Measurements from ENCODE around the gene ISYNA1. TPM values are rescaled to one million over a fixed set of nuclear protein-coding genes. Genes with fewer than 3 reads are reported as not detected.

ISYNA1 gene
- total and polyA plus RNA-seq, 2 experiments from 2014 or later: 191 to 208 TPM

- no peak for TF ChIP-seq REST (IDR thresholded peaks at IDR 0.05; ENCODE audit: unreplicated experiment)
- TF ChIP-seq POLR2AphosphoS5 (IDR thresholded peaks at IDR 0.05; ENCODE audit: low read depth): no peak
- TF ChIP-seq EZH2phosphoT487 (IDR thresholded peaks at IDR 0.05; ENCODE audit: unreplicated experiment): no peak
- no peak for TF ChIP-seq CTCF (conservative IDR thresholded peaks at IDR 0.05; ENCODE audit: low read depth in 2 of 2)
- TF ChIP-seq ZNF331 (CRISPR knock-in tag; IDR thresholded peaks at IDR 0.05; ENCODE audit: low read depth): no peak
- TF ChIP-seq STAT1 (IDR thresholded peaks at IDR 0.05; ENCODE audit: unreplicated experiment): no peak
These were observed 8.9 kb downstream of the ISYNA1 start (continued) for GRCh38 chr19:18428787-18429674.

GRCh38 chr19:18428173-18428786 lies 9.7 kb downstream of the ISYNA1 start:
- Mint-ChIP-seq H3K9me3 (no peaks in the 10 kb centered on the region), H3K36me3 (ENCODE audit: low read depth) (no peaks in the 10 kb centered on the region), H3K27me3 (ENCODE audit: insufficient read depth, low read depth, poor library complexity) (peaks cover 12% of the 10 kb centered on the region), H3K4me1 (peaks cover 25% of the 10 kb centered on the region), H3K4me3 (no peak overlapping the region), H3K27ac (no peak overlapping the region)
- peak; percentile 6 for ATAC-seq
- no peak overlapping the region for H2AFZ ChIP-seq
- no peak for DNase-seq (ENCODE audit: low spot score)
- peaks cover 43% of the 10 kb centered on the region; the same call in 1 of the 2 replicates for H3K4me1 ChIP-seq (ENCODE audit: insufficient read depth)
- H3K36me3 ChIP-seq (ENCODE audit: insufficient read depth): no peaks in the 10 kb centered on the region
- H3K27me3 ChIP-seq (ENCODE audit: insufficient read depth): no peaks in the 10 kb centered on the region
- H3K4me3 ChIP-seq: peak overlapping the region; percentile 73
- peaks cover 6% of the 10 kb centered on the region; the same call in 1 of the 2 replicates for H4K20me1 ChIP-seq (replicated peaks; ENCODE audit: insufficient read depth)
- H3F3A ChIP-seq (replicated peaks; ENCODE audit: low read depth): peaks cover 3% of the 10 kb centered on the region; the same call in 1 of the 2 replicates
- H3K79me2 ChIP-seq (replicated peaks; ENCODE audit: insufficient read depth): no peaks in the 10 kb centered on the region
- no peaks in the 10 kb centered on the region for H3K9me2 ChIP-seq (ENCODE audit: insufficient read depth)
- peak overlapping the region; percentile 91 for H3K4me2 ChIP-seq
- H3K27ac ChIP-seq (ENCODE audit: low read depth): no peak overlapping the region
- no peak for TF ChIP-seq REST (IDR thresholded peaks at IDR 0.05; ENCODE audit: unreplicated experiment)
- TF ChIP-seq ZNF462 (CRISPR knock-in tag; IDR thresholded peaks at IDR 0.05): no peak
